IPS-15b (cell line): Measurements from ENCODE around the gene PRICKLE4.

Source experiments
- H3K27me3 ChIP-seq: one replicate; pipeline ENCODE4 v1.6.1; 2013; ENCODE audit warnings: low read length; ENCODE audit not compliant: control insufficient read depth, insufficient read depth
- H3K36me3 ChIP-seq: one replicate; pipeline ENCODE4 v1.6.1; 2013; ENCODE audit warnings: low read length; ENCODE audit not compliant: control insufficient read depth, insufficient read depth
- H3K4me1 ChIP-seq: one replicate; pipeline ENCODE4 v1.6.1; 2013; ENCODE audit warnings: mild to moderate bottlenecking, low read length; ENCODE audit not compliant: control insufficient read depth, insufficient read depth
- H3K4me3 ChIP-seq: one replicate; pipeline ENCODE4 v1.5.1; 2013; ENCODE audit warnings: low read depth, low read length
- H3K9ac ChIP-seq: one replicate; pipeline ENCODE4 v1.6.1; 2013; ENCODE audit warnings: low read depth, mild to moderate bottlenecking, low read length
- H3K9me3 ChIP-seq: one replicate; pipeline ENCODE4 v1.6.1; 2013; ENCODE audit warnings: mild to moderate bottlenecking, low read length; ENCODE audit not compliant: control insufficient read depth, insufficient read depth

Gene PRICKLE4, protein sequence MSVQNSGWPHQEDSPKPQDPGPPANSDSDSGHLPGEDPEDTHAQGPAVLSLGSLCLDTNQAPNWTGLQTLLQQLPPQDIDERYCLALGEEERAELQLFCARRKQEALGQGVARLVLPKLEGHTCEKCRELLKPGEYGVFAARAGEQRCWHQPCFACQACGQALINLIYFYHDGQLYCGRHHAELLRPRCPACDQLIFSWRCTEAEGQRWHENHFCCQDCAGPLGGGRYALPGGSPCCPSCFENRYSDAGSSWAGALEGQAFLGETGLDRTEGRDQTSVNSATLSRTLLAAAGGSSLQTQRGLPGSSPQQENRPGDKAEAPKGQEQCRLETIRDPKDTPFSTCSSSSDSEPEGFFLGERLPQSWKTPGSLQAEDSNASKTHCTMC

DNA sequence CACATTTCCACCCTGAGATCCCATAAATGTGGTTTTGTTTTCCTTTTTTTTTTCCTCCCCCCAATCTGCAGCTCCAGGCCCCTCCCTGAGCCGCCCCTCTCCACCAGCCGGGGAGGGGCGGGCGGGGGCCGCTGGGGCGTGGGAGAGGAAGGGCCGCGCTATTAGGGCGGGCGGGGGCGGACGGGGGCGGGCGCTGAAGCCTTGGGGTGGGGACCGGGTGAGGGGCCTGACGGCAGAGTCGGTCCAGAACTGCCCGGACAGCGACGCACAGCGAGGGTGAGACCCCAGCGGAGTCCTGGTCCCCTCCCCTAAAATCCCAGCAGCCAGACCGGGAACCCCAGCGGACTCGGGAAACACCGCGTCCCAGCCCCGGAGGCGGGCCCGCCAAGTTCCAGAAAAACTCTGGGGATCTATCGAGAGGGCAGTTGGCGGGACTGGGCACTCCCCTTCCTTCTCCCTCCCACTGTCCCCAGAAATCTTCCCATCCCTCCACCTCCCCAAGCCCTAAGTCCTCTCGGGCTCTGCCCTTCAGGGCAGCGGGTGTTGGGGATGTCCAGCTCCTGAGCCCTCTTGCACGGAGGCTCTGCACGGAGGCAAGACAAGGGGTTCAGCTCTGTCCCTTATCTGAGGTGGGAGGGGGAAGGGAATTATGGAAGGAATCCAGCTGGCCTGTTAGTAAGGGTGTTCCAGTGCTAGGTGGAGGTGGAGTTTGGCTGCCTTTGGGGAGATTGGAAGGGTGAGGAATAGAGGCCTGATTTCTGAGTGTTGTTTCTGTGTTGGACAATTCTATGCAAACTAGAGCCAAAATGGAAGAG is at the start of gene PRICKLE4:
PRICKLE4 (plus strand) TSS at position 232 of the 815 bp plus-strand sequence. CDS start 2,692 bp downstream, outside the sequence.
- Histone ChIP-seq H3K36me3 (no peaks in the 10 kb centered on the region), H3K9ac (peak within 1 kb of the TSS; percentile 56), H3K4me3 (peak within 1 kb of the TSS; percentile 81), H3K27me3 (peaks cover 46% of the 10 kb centered on the region), H3K9me3 (no peaks in the 10 kb centered on the region), H3K4me1 (peaks cover 5% of the 10 kb centered on the region)

DNA sequence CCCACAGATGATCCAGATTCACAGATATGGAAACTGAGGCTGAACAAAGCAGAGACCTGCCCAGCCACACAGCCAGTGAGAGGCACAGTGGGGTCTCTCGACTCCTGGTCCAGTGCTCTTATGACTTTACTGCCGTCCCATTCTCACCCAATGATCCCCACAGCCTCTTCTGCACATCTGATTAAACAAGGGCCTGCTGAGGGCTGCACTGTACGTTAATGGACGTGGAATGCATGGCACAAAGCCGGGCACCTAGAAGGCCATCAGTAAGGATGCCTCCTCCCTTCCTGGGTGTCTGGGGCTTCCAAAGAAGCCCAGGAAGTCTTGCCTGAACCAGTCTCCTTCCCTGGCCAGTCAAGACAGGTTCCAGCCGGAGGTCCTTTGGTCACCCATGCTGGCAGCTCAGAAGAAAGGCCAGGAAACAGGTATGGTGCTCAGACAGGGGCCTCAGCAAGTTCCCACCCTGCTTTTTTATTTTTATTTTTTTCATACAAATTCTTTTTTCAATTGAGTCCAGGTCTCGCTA is 49.0 kb upstream of the PRICKLE4 start:
- no peaks in the 10 kb centered on the region for H3K27me3 ChIP-seq
- no peak overlapping the region for H3K4me3 ChIP-seq
- H3K4me1 ChIP-seq, result peaks cover 31% of the 10 kb centered on the region

DNA sequence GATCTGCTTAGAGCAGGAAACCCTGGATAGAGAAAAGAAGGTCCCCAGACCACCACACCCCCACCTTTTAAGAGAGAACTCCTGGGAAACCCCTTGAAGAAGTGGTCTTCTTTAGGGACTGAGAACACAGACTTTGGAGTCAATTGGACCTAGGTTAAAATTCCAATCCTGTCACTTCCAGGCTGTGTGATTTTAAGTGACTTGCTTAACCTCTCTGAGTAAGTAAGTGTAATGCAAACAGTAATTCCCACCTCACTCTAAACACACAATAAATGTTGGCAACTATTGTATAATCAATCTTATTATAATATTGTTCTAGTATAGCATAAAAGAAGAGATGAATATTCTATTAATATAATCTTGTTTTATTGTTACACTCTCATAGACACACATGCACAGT is 48.4 kb upstream of the PRICKLE4 start:
- H3K36me3 ChIP-seq, result no peaks in the 10 kb centered on the region
- no peaks in the 10 kb centered on the region for H3K27me3 ChIP-seq
- H3K4me1 ChIP-seq, result peaks cover 31% of the 10 kb centered on the region
- no peak overlapping the region for H3K4me3 ChIP-seq
- H3K9ac ChIP-seq, result no peak overlapping the region
- H3K9me3 ChIP-seq, result no peaks in the 10 kb centered on the region

More for the DNA sequence above, 49.0 kb upstream of the PRICKLE4 start:
- H3K9me3 ChIP-seq, result no peaks in the 10 kb centered on the region
- H3K9ac ChIP-seq, result no peak overlapping the region
- H3K36me3 ChIP-seq, result no peaks in the 10 kb centered on the region

DNA sequence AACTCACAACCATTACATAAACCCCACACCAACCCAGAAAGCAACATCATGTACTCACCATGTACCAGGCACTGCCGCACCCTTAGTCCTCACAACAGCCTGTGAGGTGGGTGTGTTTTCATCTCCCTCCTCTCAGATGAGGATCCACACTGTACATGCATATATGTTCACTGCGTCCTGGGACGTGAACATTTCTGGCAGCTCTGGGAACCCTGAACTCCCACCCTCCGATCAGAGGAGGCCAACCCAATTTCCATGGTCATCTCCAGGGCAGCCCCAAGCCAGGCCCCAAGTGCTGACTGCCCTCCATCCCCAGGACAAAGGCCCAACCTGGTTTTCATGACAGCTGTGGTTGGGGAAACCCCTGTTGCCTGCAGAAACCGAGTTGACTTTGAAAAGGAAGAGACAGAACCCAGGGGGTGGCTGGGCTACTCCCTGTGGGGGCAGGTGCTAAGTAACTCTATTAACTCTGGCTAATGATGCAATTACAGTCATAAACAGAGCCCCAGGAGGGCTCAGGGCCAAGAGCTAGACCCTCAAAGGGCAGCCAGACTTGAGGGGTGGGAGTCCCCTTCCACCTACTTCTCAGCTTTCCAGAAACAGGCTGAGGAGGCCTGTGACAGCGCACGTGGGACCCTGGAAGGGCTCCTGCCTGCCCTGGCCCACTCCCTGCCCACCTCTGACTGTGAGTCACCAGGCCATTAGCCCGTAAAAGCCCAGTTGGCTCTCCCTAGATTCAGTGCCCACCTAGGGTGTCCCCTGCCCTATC is 47.8 kb upstream of the PRICKLE4 start:
- peak overlapping the region; percentile 78 for H3K4me3 ChIP-seq
- peaks cover 31% of the 10 kb centered on the region for H3K4me1 ChIP-seq
- H3K27me3 ChIP-seq, result no peaks in the 10 kb centered on the region
- no peak overlapping the region for H3K9ac ChIP-seq
- no peaks in the 10 kb centered on the region for H3K36me3 ChIP-seq
- H3K9me3 ChIP-seq, result no peaks in the 10 kb centered on the region

DNA sequence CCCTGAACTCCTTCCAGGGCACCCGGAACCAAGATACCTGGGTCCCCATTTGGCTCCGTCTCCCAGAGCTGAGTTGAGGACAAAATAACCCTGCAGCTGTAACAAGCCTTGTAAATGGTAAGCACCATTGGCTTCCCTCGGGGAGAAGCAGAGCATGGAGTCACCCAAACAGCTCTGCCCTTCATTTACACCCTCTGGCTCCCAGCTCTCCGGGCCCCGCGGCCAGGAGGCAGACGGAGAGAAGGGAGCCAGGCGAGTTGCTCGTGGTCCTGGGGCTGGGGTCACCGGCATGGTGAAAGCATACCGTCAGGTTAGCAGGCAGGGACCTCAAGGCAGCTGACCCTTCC is 47.2 kb upstream of the PRICKLE4 start:
- H3K27me3 ChIP-seq, result no peaks in the 10 kb centered on the region
- H3K9ac ChIP-seq, result no peak overlapping the region
- H3K9me3 ChIP-seq, result no peaks in the 10 kb centered on the region
- peaks cover 29% of the 10 kb centered on the region for H3K4me1 ChIP-seq
- H3K4me3 ChIP-seq, result peak overlapping the region; percentile 78
- no peaks in the 10 kb centered on the region for H3K36me3 ChIP-seq

DNA sequence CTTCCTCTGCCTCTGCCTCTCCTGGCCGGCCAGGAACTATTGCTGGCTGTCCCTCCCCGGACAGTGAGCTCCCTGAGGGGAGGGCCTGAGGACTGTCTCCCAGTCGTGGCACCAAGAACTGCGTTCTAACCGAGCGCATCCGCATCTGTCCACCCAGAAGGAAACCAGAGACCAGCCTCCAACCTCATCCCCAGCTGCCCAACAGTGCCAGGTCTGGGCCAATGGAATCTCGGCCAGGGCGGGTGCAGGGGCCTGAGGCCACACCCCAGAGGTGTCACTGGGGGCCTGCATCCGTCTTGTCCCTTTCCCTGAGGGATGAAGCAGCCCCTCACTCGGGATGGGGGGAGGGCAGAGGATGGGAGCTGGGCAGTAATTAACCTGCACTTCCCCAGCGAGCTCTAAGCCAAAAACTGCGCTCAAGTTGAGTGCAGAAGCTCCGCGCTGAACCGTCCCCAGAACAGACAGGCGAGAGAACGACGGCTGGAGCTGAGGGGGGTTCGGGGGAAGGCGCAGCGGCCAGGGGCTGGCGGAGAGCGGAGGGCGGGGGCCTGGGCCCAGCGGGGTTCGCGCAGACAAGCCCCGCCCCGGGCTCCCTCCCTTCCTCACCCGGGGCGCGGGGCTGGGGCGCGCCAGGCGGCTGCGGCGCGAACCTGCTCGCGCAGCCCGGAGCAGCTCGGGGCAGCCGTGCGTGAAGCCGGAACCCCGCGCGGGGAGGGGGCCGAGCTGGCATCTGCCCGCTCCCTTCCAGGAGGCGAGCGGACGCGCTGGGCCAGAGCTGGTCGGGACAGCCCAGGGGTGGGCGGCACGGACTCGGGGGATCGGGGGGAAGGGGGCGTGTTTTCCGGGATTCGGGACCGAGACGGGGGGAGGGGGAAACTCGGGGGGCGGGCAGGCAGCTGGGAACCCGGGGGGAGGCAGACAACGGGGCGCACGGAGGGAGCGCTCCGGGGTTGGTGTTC is 46.6 kb upstream of the PRICKLE4 start:
- H3K36me3 ChIP-seq, result no peaks in the 10 kb centered on the region
- no peaks in the 10 kb centered on the region for H3K9me3 ChIP-seq
- H3K9ac ChIP-seq, result no peak overlapping the region
- no peaks in the 10 kb centered on the region for H3K27me3 ChIP-seq
- H3K4me3 ChIP-seq, result peak overlapping the region; percentile 78
- H3K4me1 ChIP-seq, result peaks cover 26% of the 10 kb centered on the region

DNA sequence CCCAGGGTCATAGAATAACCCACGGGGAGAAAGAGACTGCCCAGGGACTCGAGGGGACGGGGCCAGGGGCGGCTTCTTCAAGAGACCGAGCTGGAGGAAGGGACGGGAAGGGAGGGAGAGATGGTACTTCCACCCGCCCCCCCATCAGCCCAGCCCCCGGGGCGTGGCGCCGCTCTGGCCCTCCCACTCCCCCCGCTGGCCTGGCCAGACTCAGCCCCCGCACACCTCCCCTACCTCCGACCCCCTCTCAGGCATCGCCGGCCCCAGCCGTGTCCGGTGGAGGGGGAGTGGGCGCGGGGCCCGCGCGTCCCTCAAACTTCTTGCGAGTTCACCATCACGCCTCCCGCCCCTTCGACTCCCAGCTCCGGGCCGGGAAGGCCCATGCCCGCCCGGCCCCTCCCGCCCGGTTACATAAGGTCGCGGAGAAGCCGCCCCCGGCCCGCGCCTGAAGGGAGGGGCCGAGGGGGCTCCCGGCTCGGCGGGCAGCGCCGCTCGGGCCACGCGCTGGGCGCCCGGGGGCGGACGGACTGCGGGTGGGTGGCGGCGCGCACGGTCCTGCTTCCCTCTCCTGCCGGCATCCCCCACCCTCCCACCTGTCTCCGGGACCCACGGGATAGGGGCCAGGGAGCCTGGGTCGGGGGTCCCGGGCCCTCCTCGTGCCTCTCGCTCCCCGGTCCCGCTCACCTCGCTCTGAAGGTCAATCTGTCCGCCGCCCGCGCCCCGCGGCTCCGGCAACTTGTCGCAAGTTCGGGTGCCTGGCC is 45.7 kb upstream of the PRICKLE4 start:
- H3K4me3 ChIP-seq, result peak overlapping the region; percentile 78
- no peak overlapping the region for H3K9ac ChIP-seq
- peaks cover 19% of the 10 kb centered on the region for H3K4me1 ChIP-seq
- H3K27me3 ChIP-seq, result no peaks in the 10 kb centered on the region
- no peaks in the 10 kb centered on the region for H3K36me3 ChIP-seq
- no peaks in the 10 kb centered on the region for H3K9me3 ChIP-seq

DNA sequence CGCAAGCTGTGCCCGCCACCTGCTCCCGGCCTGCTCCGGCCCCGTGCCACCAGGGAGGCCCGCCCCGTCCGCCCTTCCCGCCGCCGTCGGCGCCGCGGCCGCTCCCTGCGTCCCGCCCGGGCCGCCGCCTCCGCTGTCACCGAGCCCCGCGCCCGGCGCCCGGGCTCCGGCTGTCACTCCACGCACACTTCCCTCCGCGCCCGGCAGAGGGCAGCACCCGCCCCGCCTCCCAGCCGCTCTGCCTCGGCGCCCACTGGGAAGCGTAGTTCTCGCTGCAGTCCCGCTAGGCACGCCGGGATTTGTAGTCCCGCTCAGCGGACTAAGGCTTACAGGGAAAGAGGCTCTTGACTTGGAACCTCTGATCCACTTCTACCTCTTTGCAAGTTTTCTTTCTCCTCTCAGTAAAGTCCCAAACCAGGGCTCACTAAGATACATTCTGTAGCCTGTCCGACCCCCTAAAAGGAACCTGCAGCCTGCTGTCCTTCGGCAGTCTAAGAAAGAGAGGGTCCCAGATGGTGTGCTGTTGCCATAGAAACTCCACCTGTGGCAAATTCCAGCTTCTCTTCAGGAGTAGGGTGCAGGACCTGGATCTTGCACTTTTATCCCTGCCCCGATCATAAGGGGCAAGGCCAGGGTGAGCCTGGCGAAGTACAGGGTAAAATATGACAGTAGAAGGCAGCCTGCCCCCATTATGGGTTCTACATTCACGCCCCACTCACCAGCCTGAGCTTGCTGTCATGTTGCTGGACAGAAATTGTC is 45.0 kb upstream of the PRICKLE4 start, which contains the start of gene TFEB:
TFEB (minus strand) TSS at position 182 of the 759 bp plus-strand sequence. CDS start 44,395 bp downstream, outside the sequence.
- peaks cover 16% of the 10 kb centered on the region for H3K4me1 ChIP-seq
- H3K4me3 ChIP-seq, result peak within 1 kb of the TSS; percentile 78
- H3K9ac ChIP-seq, result no peak within 1 kb of the TSS

DNA sequence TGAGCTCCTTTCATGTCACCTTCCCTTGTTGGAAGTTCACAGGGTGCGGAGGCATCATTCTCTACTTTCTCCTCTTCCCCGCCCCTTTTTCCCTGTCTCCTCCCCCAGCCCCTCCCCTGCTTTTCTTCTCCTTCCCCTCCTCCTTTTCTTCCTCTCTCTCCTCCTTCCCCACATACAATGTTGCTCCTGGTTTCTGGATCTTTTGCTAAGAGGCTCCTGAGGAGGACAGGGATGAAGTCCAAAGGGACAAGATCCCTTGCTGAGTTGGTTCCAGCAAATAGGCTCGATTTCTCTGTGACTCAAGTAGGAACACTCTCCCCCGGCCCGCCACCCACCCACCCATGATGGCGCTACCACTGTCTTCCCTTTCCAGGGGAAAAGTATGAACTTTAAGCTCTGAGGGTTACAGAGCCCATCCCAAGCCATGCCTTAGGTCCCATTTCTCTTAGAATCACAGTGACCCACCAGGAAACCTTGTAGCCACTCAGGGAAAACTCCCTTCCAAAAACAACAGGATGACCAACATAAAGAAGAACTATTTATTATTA is 44.3 kb upstream of the PRICKLE4 start:
- H3K9me3 ChIP-seq, result no peaks in the 10 kb centered on the region
- H3K27me3 ChIP-seq, result no peaks in the 10 kb centered on the region
- peak overlapping the region; percentile 36 for H3K4me3 ChIP-seq
- H3K36me3 ChIP-seq, result no peaks in the 10 kb centered on the region
- peaks cover 16% of the 10 kb centered on the region for H3K4me1 ChIP-seq
- no peak overlapping the region for H3K9ac ChIP-seq

More for the DNA sequence above, 45.0 kb upstream of the PRICKLE4 start, which contains the start of gene TFEB:
- Histone ChIP-seq H3K27me3 (no peaks in the 10 kb centered on the region), H3K9me3 (no peaks in the 10 kb centered on the region), H3K36me3 (no peaks in the 10 kb centered on the region)
